ENCODE data around the gene CKB.
A peak's percentile ranks its signal among the peaks of the same experiment; 100 is the strongest.

CKB gene

GRCh38 chr14:103531421-103532215 is 9.0 kb upstream of the CKB start:
- H3K27ac ChIP-seq: no peak overlapping the region
- TF ChIP-seq FOXP2 (optimal IDR thresholded peaks at IDR 0.05; ENCODE audit: control extremely low read depth, extremely low read length, insufficient read depth): no peak
- TF ChIP-seq POLR2AphosphoS5 (IDR thresholded peaks at IDR 0.05; ENCODE audit: borderline replicate concordance, low read depth, low read length): no peak
- TF ChIP-seq EZH2 (IDR thresholded peaks at IDR 0.05): no peak
- DNase-seq (ENCODE audit: low read depth, low spot score): no peak
- H3K4me3 ChIP-seq: no peak overlapping the region
- H3K9me3 ChIP-seq (ENCODE audit: low read depth, low read length): no peaks in the 10 kb centered on the region
- H3K36me3 ChIP-seq (ENCODE audit: insufficient read depth, low read length): peaks cover 9% of the 10 kb centered on the region; the same call in 1 of the 2 replicates
- H3K9ac ChIP-seq (ENCODE audit: insufficient read length): no peak overlapping the region

GRCh38 chr14:103530831-103531230 is 8.2 kb upstream of the CKB start:
- Histone ChIP-seq H3K9ac (ENCODE audit: insufficient read length) (no peak overlapping the region), H3K9me3 (ENCODE audit: low read depth, low read length) (no peaks in the 10 kb centered on the region), H3K36me3 (ENCODE audit: insufficient read depth, low read length) (peaks cover 9% of the 10 kb centered on the region; the same call in 1 of the 2 replicates), H3K27ac (no peak overlapping the region), H3K4me3 (peak overlapping the region; percentile 83; the same call in 1 of the 2 replicates)
- TF ChIP-seq EZH2 (IDR thresholded peaks at IDR 0.05) (no peak), POLR2AphosphoS5 (IDR thresholded peaks at IDR 0.05; ENCODE audit: borderline replicate concordance, low read depth, low read length) (no peak), FOXP2 (optimal IDR thresholded peaks at IDR 0.05; ENCODE audit: control extremely low read depth, extremely low read length, insufficient read depth) (no peak)
- DNase-seq (ENCODE audit: low read depth, low spot score): no peak

GRCh38 chr14:103530390-103530789 is 7.8 kb upstream of the CKB start:
- no peak for DNase-seq (ENCODE audit: low read depth, low spot score)
- Histone ChIP-seq H3K9me3 (ENCODE audit: low read depth, low read length) (no peaks in the 10 kb centered on the region), H3K27ac (no peak overlapping the region), H3K4me3 (peak overlapping the region; percentile 83), H3K9ac (ENCODE audit: insufficient read length) (no peak overlapping the region), H3K36me3 (ENCODE audit: insufficient read depth, low read length) (peaks cover 9% of the 10 kb centered on the region; the same call in 1 of the 2 replicates)
- TF ChIP-seq FOXP2 (optimal IDR thresholded peaks at IDR 0.05; ENCODE audit: control extremely low read depth, extremely low read length, insufficient read depth): no peak
- no peak; the same call in 1 of the 2 replicates for TF ChIP-seq POLR2AphosphoS5 (IDR thresholded peaks at IDR 0.05; ENCODE audit: borderline replicate concordance, low read depth, low read length)
- TF ChIP-seq EZH2 (IDR thresholded peaks at IDR 0.05): no peak

- TF ChIP-seq POLR2AphosphoS5 (IDR thresholded peaks at IDR 0.05; ENCODE audit: borderline replicate concordance, low read depth, low read length) (no peak), FOXP2 (optimal IDR thresholded peaks at IDR 0.05; ENCODE audit: control extremely low read depth, extremely low read length, insufficient read depth) (peak; percentile 22), EZH2 (IDR thresholded peaks at IDR 0.05) (no peak)
- DNase-seq (ENCODE audit: low read depth, low spot score): no peak
- H3K4me3 ChIP-seq: peak overlapping the region; percentile 83
- H3K9ac ChIP-seq (ENCODE audit: insufficient read length): peak overlapping the region; percentile 84
- H3K9me3 ChIP-seq (ENCODE audit: low read depth, low read length): no peaks in the 10 kb centered on the region
- H3K27ac ChIP-seq: no peak overlapping the region
- H3K36me3 ChIP-seq (ENCODE audit: insufficient read depth, low read length): peaks cover 9% of the 10 kb centered on the region; the same call in 1 of the 2 replicates
Observed at GRCh38 chr14:103529383-103530365, 7.0 kb upstream of the CKB start.

DNA sequence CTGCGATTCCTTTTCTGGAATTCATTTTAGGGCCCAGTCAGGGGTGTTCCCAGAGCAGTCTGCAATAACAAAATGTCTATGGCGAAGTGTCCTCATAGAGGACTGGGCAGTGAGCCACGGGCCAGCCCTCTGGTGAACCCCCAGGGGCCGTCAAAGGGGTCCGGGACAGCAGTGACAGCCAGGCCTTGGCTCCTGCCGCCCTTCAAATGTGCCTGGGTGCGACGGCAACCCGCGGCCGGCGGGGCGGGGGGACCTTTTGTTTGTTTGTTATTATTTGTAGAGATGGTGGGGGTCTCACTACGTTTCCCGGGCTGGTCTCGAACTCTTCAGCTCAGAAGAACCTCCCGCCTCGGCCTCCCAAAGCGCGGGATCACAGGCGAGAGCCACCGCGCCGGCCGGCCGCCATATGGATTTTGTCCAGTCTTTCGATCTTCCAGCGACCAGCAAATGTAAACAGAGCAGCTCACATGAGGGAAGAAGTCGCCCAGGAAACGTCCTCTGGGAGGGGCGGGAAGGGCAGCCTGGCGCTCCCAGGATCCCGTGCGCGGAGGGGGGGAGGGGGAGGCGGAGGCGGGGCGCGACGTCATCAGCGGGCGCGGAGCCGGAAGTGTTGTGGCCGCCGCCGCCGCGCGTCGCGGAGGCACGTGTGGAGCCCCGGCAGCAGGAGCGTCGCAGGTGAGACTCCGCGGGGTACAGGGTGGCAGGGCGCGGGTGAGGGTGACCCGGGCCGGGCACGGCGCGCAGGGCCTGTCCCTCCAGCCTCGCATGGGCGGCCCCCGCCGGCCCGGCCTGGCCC is 6.2 kb upstream of the CKB start, which contains the start of gene TRMT61A:
TSS of gene TRMT61A (plus strand) at position 610 of the 796 bp plus-strand sequence. CDS start 783 bp downstream, outside the sequence.
- H3K27ac ChIP-seq: peak within 1 kb of the TSS; percentile 5; the same call in 1 of the 2 replicates
- no peaks in the 10 kb centered on the region for H3K9me3 ChIP-seq (ENCODE audit: low read depth, low read length)
- peak within 1 kb of the TSS; percentile 83 for H3K4me3 ChIP-seq
- no peak for TF ChIP-seq EZH2 (IDR thresholded peaks at IDR 0.05)
- TF ChIP-seq POLR2AphosphoS5 (IDR thresholded peaks at IDR 0.05; ENCODE audit: borderline replicate concordance, low read depth, low read length): peak; percentile 76; the same call in 1 of the 2 replicates
- peaks cover 9% of the 10 kb centered on the region; the same call in 1 of the 2 replicates for H3K36me3 ChIP-seq (ENCODE audit: insufficient read depth, low read length)
- peak within 1 kb of the TSS; percentile 92 for H3K9ac ChIP-seq (ENCODE audit: insufficient read length)
- DNase-seq (ENCODE audit: low read depth, low spot score): no peak

DNA sequence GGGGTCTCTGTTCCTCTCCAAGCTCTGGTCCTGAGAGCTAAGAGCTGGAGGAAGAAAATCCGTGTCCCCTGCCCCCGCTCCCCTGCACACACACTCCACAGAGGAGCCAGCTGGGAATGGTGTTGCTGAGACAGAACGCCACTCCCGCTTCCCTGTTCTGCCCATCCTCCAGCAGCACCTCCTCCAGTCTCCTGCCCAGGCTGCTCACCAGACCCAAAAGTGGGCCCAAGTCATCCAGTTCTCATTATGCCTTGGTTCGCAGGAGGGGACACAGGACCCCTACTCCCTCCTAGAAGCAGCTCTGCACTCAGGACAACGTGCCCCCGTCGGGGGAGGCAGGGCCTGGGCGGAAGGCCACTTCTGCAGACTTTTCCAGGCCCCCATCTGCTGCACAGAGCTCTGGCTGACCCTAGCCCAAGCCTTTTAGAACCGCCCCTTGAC is 5.5 kb upstream of the CKB start:
- no peak for DNase-seq (ENCODE audit: low read depth, low spot score)
- Histone ChIP-seq H3K9ac (ENCODE audit: insufficient read length) (peak overlapping the region; percentile 92), H3K36me3 (ENCODE audit: insufficient read depth, low read length) (peaks cover 9% of the 10 kb centered on the region; the same call in 1 of the 2 replicates), H3K9me3 (ENCODE audit: low read depth, low read length) (no peaks in the 10 kb centered on the region), H3K27ac (peak overlapping the region; percentile 5; the same call in 1 of the 2 replicates), H3K4me3 (peak overlapping the region; percentile 83)
- TF ChIP-seq POLR2AphosphoS5 (IDR thresholded peaks at IDR 0.05; ENCODE audit: borderline replicate concordance, low read depth, low read length) (no peak), EZH2 (IDR thresholded peaks at IDR 0.05) (no peak), FOXP2 (optimal IDR thresholded peaks at IDR 0.05; ENCODE audit: control extremely low read depth, extremely low read length, insufficient read depth) (no peak)

DNA sequence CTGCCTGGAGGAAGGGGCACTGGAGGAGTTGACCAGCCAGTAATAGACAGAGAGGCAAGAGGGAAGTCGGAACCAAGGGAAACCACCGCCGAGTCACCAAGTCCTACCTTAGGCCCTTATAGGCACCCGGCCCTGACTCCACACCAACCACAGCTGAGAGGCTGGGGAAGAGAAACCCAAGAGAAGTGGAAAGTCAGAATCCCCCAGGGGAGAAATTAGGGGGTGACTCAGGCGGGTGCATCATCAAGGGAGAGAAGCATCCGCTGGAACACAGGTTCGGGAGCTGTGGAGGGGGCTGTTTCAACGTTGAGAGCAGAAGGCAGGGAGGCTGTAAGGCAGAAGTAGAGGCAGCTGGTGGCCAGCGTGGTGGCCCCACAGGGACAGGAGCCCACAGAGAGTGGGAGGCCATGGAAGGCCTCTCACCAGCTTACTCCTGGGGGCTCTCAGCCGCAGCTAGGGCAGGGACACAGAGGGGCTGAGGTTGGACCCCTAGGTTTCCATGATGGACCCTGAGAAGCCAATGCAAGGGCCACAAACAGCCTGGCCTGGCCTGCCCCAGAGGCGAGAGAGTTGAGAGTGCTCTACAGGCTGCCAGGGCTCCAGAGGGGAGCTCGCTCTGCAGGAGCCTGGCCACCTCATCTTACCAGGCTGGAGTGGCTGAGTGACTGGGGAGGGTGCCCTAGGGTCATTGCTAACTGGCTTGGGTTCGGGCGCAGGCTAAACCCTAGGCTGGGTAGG is 4.9 kb upstream of the CKB start:
- TF ChIP-seq FOXP2 (optimal IDR thresholded peaks at IDR 0.05; ENCODE audit: control extremely low read depth, extremely low read length, insufficient read depth): no peak
- TF ChIP-seq POLR2AphosphoS5 (IDR thresholded peaks at IDR 0.05; ENCODE audit: borderline replicate concordance, low read depth, low read length): no peak
- no peak for TF ChIP-seq EZH2 (IDR thresholded peaks at IDR 0.05)
- H3K4me3 ChIP-seq: no peak overlapping the region; the same call in 1 of the 2 replicates
- no peaks in the 10 kb centered on the region for H3K9me3 ChIP-seq (ENCODE audit: low read depth, low read length)
- DNase-seq (ENCODE audit: low read depth, low spot score): no peak
- H3K27ac ChIP-seq: no peak overlapping the region
- peak overlapping the region; percentile 92 for H3K9ac ChIP-seq (ENCODE audit: insufficient read length)
- peaks cover 9% of the 10 kb centered on the region; the same call in 1 of the 2 replicates for H3K36me3 ChIP-seq (ENCODE audit: insufficient read depth, low read length)

All from SK-N-MC (cell line).